ENCODE measurements around the gene AURKAIP1. TPM values are rescaled to one million over a fixed set of nuclear protein-coding genes. Genes with fewer than 3 reads are reported as not detected.

AURKAIP1 gene
- polyA plus RNA-seq, 1 of the 3 experiments (the other 2 are of a cell fraction) = 214 TPM

DNA sequence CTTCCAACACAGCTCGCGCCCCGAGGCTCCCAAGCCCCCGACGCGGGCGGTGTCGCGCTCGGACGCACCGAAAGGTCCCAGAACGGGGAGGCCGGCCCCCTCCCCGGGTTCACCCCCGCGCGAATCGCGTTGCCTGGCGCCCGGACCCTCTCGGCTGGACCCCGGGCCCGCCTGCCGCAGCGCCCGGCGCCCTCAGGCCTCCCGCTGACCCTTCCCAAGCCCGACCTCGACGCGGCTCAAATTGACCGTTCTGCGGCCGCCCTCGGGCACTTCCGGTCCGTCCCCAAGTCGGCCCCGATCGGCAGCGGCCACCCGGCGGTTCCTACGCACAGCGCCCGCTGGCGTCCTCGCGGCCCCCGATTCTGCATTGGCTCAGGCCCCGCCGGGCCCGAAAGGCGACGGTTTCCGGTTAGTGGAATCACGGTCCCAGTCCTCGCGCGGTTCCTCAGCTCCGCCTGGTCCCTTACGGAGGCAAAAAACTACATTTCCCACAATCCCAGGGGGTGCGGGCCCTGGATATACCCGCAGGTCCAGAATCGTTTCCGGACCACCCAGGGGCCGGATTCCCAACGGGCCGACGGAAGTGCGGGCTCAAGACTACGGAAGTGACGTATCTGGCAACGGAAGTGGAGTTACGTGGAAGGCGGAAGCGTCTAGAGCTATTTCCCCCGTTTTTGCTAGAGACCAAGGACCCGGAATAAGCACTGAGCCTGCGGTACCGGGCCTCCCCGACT, at the start of gene AURKAIP1 (continued):
- TF ChIP-seq, protein P1, sequence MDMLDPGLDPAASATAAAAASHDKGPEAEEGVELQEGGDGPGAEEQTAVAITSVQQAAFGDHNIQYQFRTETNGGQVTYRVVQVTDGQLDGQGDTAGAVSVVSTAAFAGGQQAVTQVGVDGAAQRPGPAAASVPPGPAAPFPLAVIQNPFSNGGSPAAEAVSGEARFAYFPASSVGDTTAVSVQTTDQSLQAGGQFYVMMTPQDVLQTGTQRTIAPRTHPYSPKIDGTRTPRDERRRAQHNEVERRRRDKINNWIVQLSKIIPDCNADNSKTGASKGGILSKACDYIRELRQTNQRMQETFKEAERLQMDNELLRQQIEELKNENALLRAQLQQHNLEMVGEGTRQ (IDR thresholded peaks at IDR 0.05; ENCODE audit: borderline replicate concordance, low read depth, low read length) = no peak
- TF ChIP-seq POLR2AphosphoS5 (IDR thresholded peaks at IDR 0.05; ENCODE audit: low read depth, low read length) (no peak; the same call in 1 of the 2 replicates), NRF1 (IDR thresholded peaks at IDR 0.05; ENCODE audit: low read depth, low read length) (no peak), CHD2 (IDR thresholded peaks at IDR 0.05; ENCODE audit: low read length, partially characterized antibody) (peak; percentile 99), RCOR1 (IDR thresholded peaks at IDR 0.05; ENCODE audit: low read length) (peak; percentile 49), SMC3 (IDR thresholded peaks at IDR 0.05; ENCODE audit: low read depth, low read length) (no peak), SIN3A (IDR thresholded peaks at IDR 0.05; ENCODE audit: borderline replicate concordance, low read depth, low read length) (peak; percentile 90), TAF1 (IDR thresholded peaks at IDR 0.05; ENCODE audit: borderline replicate concordance, low read depth, low read length) (peak; percentile 88)
- TF ChIP-seq, protein P2, sequence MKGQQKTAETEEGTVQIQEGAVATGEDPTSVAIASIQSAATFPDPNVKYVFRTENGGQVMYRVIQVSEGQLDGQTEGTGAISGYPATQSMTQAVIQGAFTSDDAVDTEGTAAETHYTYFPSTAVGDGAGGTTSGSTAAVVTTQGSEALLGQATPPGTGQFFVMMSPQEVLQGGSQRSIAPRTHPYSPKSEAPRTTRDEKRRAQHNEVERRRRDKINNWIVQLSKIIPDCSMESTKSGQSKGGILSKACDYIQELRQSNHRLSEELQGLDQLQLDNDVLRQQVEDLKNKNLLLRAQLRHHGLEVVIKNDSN (IDR thresholded peaks at IDR 0.05; ENCODE audit: borderline replicate concordance, low read depth) = peak; percentile 64

DNA sequence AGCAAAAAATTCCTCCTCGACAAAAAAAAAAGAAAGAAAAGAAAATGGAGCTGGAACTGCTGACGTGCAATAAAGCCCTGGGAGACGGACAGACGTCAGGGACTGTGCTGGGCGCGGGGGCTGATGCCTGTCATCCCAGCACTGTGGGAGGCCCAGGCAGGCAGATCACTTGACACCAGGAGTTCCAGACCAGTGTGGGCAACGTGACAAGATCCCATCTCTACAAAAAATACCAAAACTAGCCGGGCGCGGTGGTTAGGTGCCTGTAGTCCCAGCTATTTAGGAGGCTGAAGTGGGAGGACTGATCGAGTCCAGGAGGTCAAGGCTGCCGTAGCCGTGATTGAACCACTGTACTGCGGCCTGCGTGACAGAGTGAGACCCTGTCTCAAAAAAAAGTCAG, 49.7 kb upstream of the AURKAIP1 start:
- no peak for DNase-seq
- no peak overlapping the region for H3K4me3 ChIP-seq (ENCODE audit: low read depth in 2 of 2, low read length in 1 of 2)
- ChIA-PET CTCF (interaction anchor here (0.9 kb wide), 1 partner anchor 20 kb away, joined by 3 read pairs; no protein-coding TSS in a partner anchor), POLR2A (no interaction called here)
- no peaks in the 10 kb centered on the region for H3K27me3 ChIP-seq (ENCODE audit: insufficient read depth)
- no peaks in the 10 kb centered on the region for H3K9me3 ChIP-seq
- no peak overlapping the region for H3K9ac ChIP-seq
- H3K36me3 ChIP-seq (replicated peaks in 1 of 2; ENCODE audit: control insufficient read depth in 1 of 2, insufficient read depth in 2 of 2, low read length in 1 of 2) = no peaks in the 10 kb centered on the region
- H3K4me2 ChIP-seq = no peak overlapping the region
- H2AFZ ChIP-seq (ENCODE audit: low read depth) = no peak overlapping the region
- H3K79me2 ChIP-seq (ENCODE audit: insufficient read depth) = no peaks in the 10 kb centered on the region
- no peaks in the 10 kb centered on the region; a peak in 2 of 4 replicates for H3K4me1 ChIP-seq (ENCODE audit: control insufficient read depth in 1 of 2, insufficient read depth in 2 of 2, low read depth in 1 of 2, low read length in 1 of 2)
- TF ChIP-seq FOXJ3 (CRISPR knock-in tag; IDR thresholded peaks at IDR 0.05) (no peak), MEF2A (IDR thresholded peaks at IDR 0.05; ENCODE audit: borderline replicate concordance, low read depth) (no peak), EZH2phosphoT487 (IDR thresholded peaks at IDR 0.05; ENCODE audit: borderline replicate concordance, low read depth) (no peak), YY1 (IDR thresholded peaks at IDR 0.05; ENCODE audit: low read depth) (no peak), FOSL2 (IDR thresholded peaks at IDR 0.05; ENCODE audit: borderline replicate concordance, low read depth) (no peak)
- no peaks in the 10 kb centered on the region for H3K9me2 ChIP-seq
- WGBS (ENCODE audit: low lambda C conversion rate) = 97% methylated on average over 15 of the region's 15 CpGs
- no peak overlapping the region for H3K27ac ChIP-seq (ENCODE audit: low read depth in 2 of 2, low read length in 1 of 2)
- H4K20me1 ChIP-seq (ENCODE audit: insufficient read depth) = no peaks in the 10 kb centered on the region
- peaks cover 3% of the 10 kb centered on the region for H3F3A ChIP-seq (replicated peaks; ENCODE audit: insufficient read depth)

DNA sequence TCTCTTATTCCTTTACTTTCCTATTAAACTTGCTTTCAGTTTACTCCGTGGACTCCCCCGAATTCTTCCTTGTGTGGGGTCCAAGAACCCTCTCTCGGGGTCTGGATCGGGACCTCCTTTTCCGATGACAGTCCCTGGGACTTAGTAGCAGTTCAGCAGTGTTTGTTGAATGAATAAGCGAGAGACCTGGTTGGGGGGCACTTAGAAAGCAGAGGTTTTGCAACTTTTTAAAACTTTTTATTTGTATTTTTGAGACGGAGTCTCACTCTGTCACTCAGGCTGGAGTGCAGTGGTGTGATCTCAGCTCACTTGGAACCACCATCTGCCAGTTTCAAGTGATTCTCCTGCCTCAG, 48.2 kb upstream of the AURKAIP1 start:
- Histone ChIP-seq H3K4me3 (ENCODE audit: low read depth in 2 of 2, low read length in 1 of 2) (no peak overlapping the region), H3F3A (replicated peaks; ENCODE audit: insufficient read depth) (no peaks in the 10 kb centered on the region), H3K9me3 (no peaks in the 10 kb centered on the region), H3K9ac (no peak overlapping the region), H3K36me3 (replicated peaks in 1 of 2; ENCODE audit: control insufficient read depth in 1 of 2, insufficient read depth in 2 of 2, low read length in 1 of 2) (no peaks in the 10 kb centered on the region), H3K27ac (ENCODE audit: low read depth in 2 of 2, low read length in 1 of 2) (no peak overlapping the region), H2AFZ (ENCODE audit: low read depth) (no peak overlapping the region), H3K27me3 (ENCODE audit: insufficient read depth) (no peaks in the 10 kb centered on the region), H3K9me2 (no peaks in the 10 kb centered on the region), H3K4me1 (ENCODE audit: control insufficient read depth in 1 of 2, insufficient read depth in 2 of 2, low read depth in 1 of 2, low read length in 1 of 2) (no peaks in the 10 kb centered on the region; a peak in 2 of 4 replicates), H4K20me1 (ENCODE audit: insufficient read depth) (no peaks in the 10 kb centered on the region), H3K79me2 (ENCODE audit: insufficient read depth) (no peaks in the 10 kb centered on the region), H3K4me2 (no peak overlapping the region)
- POLR2A ChIA-PET = no interaction called here
- DNase-seq = no peak
- WGBS (ENCODE audit: low lambda C conversion rate) = 92% methylated on average over 7 of the region's 7 CpGs
- CTCF ChIA-PET = no interaction called here
- TF ChIP-seq GABPA (IDR thresholded peaks at IDR 0.05; ENCODE audit: low read depth) (no peak), MXI1 (IDR thresholded peaks at IDR 0.05; ENCODE audit: low read depth, low read length) (no peak), RXRA (IDR thresholded peaks at IDR 0.05; ENCODE audit: borderline replicate concordance, low read depth) (no peak), ELF1 (IDR thresholded peaks at IDR 0.05) (no peak), EP300 (IDR thresholded peaks at IDR 0.05; ENCODE audit: borderline replicate concordance in 1 of 2, low read depth in 1 of 2, low read length in 1 of 2) (no peak), GATA2 (CRISPR knock-in tag; IDR thresholded peaks at IDR 0.05) (no peak), POLR2AphosphoS5 (IDR thresholded peaks at IDR 0.05; ENCODE audit: low read depth, low read length) (no peak), FOXJ3 (CRISPR knock-in tag; IDR thresholded peaks at IDR 0.05) (no peak)
- TF ChIP-seq, protein P3, sequence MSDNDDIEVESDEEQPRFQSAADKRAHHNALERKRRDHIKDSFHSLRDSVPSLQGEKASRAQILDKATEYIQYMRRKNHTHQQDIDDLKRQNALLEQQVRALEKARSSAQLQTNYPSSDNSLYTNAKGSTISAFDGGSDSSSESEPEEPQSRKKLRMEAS (IDR thresholded peaks at IDR 0.05; ENCODE audit: low read depth) = no peak
- TF ChIP-seq, protein P4, sequence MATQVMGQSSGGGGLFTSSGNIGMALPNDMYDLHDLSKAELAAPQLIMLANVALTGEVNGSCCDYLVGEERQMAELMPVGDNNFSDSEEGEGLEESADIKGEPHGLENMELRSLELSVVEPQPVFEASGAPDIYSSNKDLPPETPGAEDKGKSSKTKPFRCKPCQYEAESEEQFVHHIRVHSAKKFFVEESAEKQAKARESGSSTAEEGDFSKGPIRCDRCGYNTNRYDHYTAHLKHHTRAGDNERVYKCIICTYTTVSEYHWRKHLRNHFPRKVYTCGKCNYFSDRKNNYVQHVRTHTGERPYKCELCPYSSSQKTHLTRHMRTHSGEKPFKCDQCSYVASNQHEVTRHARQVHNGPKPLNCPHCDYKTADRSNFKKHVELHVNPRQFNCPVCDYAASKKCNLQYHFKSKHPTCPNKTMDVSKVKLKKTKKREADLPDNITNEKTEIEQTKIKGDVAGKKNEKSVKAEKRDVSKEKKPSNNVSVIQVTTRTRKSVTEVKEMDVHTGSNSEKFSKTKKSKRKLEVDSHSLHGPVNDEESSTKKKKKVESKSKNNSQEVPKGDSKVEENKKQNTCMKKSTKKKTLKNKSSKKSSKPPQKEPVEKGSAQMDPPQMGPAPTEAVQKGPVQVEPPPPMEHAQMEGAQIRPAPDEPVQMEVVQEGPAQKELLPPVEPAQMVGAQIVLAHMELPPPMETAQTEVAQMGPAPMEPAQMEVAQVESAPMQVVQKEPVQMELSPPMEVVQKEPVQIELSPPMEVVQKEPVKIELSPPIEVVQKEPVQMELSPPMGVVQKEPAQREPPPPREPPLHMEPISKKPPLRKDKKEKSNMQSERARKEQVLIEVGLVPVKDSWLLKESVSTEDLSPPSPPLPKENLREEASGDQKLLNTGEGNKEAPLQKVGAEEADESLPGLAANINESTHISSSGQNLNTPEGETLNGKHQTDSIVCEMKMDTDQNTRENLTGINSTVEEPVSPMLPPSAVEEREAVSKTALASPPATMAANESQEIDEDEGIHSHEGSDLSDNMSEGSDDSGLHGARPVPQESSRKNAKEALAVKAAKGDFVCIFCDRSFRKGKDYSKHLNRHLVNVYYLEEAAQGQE (IDR thresholded peaks at IDR 0.05; ENCODE audit: low read depth, low read length) = no peak
